Activated CD4-positive, alpha-beta T cell treated with anti-CD3 and anti-CD28 coated beads, Interleukin-2, Interleukin-4, amounts not matched to agents 100 ng/mL and 50 ng/mL, durations not matched to agents 16 hours and 8 hours (primary cell): Measurements from ENCODE around the gene NFRKB.

Experiments
- DNase-seq: peaks from one replicate; pipeline ENCODE4 v3.0.0-alpha.2; 2020; ENCODE audit warnings: low spot score

The NFRKB gene

GRCh38 chr11:129895126-129896041 is at the start of gene NFRKB:
Gene NFRKB (minus strand): TSS chr11:129895578. CDS start chr11:129892849, 2,729 bp downstream.
- peak; percentile 89 for DNase-seq

- DNase-seq: no peak
These were observed 49.3 kb upstream of the NFRKB start for GRCh38 chr11:129944696-129945095.

GRCh38 chr11:129943036-129943435 is 47.7 kb upstream of the NFRKB start:
- DNase-seq: no peak

GRCh38 chr11:129939510-129939909 is 44.1 kb upstream of the NFRKB start:
- no peak for DNase-seq

- DNase-seq: no peak
These were observed 43.4 kb upstream of the NFRKB start for GRCh38 chr11:129938764-129939163.

- no peak for DNase-seq
These were observed 42.3 kb upstream of the NFRKB start for GRCh38 chr11:129937592-129938238.

- DNase-seq: no peak
These were observed 40.3 kb upstream of the NFRKB start for GRCh38 chr11:129935723-129936122.

GRCh38 chr11:129933891-129934290 is 38.5 kb upstream of the NFRKB start:
- DNase-seq: no peak

- DNase-seq: no peak
These were observed 37.9 kb upstream of the NFRKB start for GRCh38 chr11:129933262-129933661.

GRCh38 chr11:129932381-129933067 is 37.1 kb upstream of the NFRKB start:
- DNase-seq: no peak

GRCh38 chr11:129930743-129931142 is 35.4 kb upstream of the NFRKB start:
- DNase-seq: no peak

- DNase-seq: no peak
These were observed 34.9 kb upstream of the NFRKB start for GRCh38 chr11:129930296-129930695.

- no peak for DNase-seq
These were observed 34.3 kb upstream of the NFRKB start for GRCh38 chr11:129929721-129930120.

GRCh38 chr11:129928923-129929692 is 33.7 kb upstream of the NFRKB start:
- DNase-seq: no peak

- no peak for DNase-seq
These were observed 27.3 kb upstream of the NFRKB start for GRCh38 chr11:129922674-129923073.

GRCh38 chr11:129918361-129918760 is 23.0 kb upstream of the NFRKB start:
- DNase-seq: no peak

- DNase-seq: no peak
These were observed 21.9 kb upstream of the NFRKB start for GRCh38 chr11:129917231-129917630.

GRCh38 chr11:129911298-129911697 is 15.9 kb upstream of the NFRKB start:
- DNase-seq: no peak

GRCh38 chr11:129910360-129910759 is 15.0 kb upstream of the NFRKB start:
- DNase-seq: no peak

- no peak for DNase-seq
These were observed 10.0 kb upstream of the NFRKB start for GRCh38 chr11:129905402-129905801.

GRCh38 chr11:129896062-129896461 is 684 bp upstream of the NFRKB start:
- no peak for DNase-seq
